Caco-2 (cell line): Measurements from ENCODE around the gene FAAP100. TPM values are rescaled to one million over a fixed set of nuclear protein-coding genes. Genes with fewer than 3 reads are reported as not detected.

Experiments used
- BruUV-seq: library from RNA; stranded (reverse); fragments of 400-500 nt; replicated peaks from 2 replicates; lab custom pipeline; 2021; lab: Mats Ljungman, UMichigan
- CTCF ChIA-PET: fragments of 300-600 bp; sonication (Branson Sonifier 250); formaldehyde crosslinking; loops from one replicate; lab custom pipeline; 2022; ENCODE audit warnings: antibody characterized with exemption; lab: Charles Lee
- POLR2A ChIA-PET: fragments of 300-600 bp; sonication (Branson Sonifier 250); formaldehyde crosslinking; loops from one replicate; lab custom pipeline; 2022; ENCODE audit warnings: antibody characterized with exemption; lab: Charles Lee
- DNase-seq, 2 experiments: peaks; one replicate each; pipeline versions ENCODE4 v3.0.0 to v3.0.0-alpha.2; 2020 to 2022
- H3K27me3 ChIP-seq: replicated peaks from 2 replicates; pipeline ENCODE4 v1.6.0; 2011; ENCODE audit warnings: low read length; ENCODE audit not compliant: control insufficient read depth, insufficient read depth
- H3K36me3 ChIP-seq: 2 replicates; pipeline ENCODE4 v1.5.1; 2011; ENCODE audit warnings: low read length; ENCODE audit not compliant: control insufficient read depth, insufficient read depth
- H3K4me1 ChIP-seq: fragments of 250-450 bp; sonication (Bioruptor Pico); 2 replicates; pipeline ENCODE4 v1.5.1; 2020; ENCODE audit warnings: mild to moderate bottlenecking
- H3K4me3 ChIP-seq: 2 replicates; pipeline ENCODE4 v1.5.1; 2011; ENCODE audit warnings: low read depth, mild to moderate bottlenecking, control low read depth, low read length
- H3K9me3 ChIP-seq: fragments of 250-450 bp; sonication (Bioruptor Pico); 2 replicates; pipeline ENCODE4 v1.5.1; 2020; ENCODE audit warnings: mild to moderate bottlenecking, moderate library complexity
- H3K27ac Mint-ChIP-seq: one replicate; pipeline ENCODE4 v1.8.0; 2022; ENCODE audit warnings: mixed read lengths; ENCODE audit not compliant: unreplicated experiment
- H3K27me3 Mint-ChIP-seq: one replicate; pipeline ENCODE4 v1.8.0; 2022; ENCODE audit warnings: mixed read lengths; ENCODE audit not compliant: insufficient read depth, unreplicated experiment
- H3K36me3 Mint-ChIP-seq: one replicate; pipeline ENCODE4 v1.8.0; 2022; ENCODE audit warnings: mild to moderate bottlenecking, mixed read lengths; ENCODE audit not compliant: insufficient read depth, unreplicated experiment
- H3K4me1 Mint-ChIP-seq: one replicate; pipeline ENCODE4 v1.8.0; 2022; ENCODE audit warnings: low read depth, mixed read lengths; ENCODE audit not compliant: unreplicated experiment
- H3K4me3 Mint-ChIP-seq: one replicate; pipeline ENCODE4 v1.8.0; 2022; ENCODE audit warnings: mild to moderate bottlenecking, moderate library complexity, mixed read lengths; ENCODE audit not compliant: unreplicated experiment
- H3K9me3 Mint-ChIP-seq: one replicate; pipeline ENCODE4 v1.8.0; 2022; ENCODE audit warnings: mixed read lengths; ENCODE audit not compliant: unreplicated experiment
- CTCF ChIP-seq, 2 experiments: fragments of 200-600 bp in 1 of 2; IDR thresholded peaks; 1 replicate in 1 of 2; 2 replicates in 1 of 2; pipeline versions ENCODE4 v1.5.1 to v1.8.0; 2011 to 2022; ENCODE audit warnings: antibody characterized with exemption in 1 of 2, control low read depth in 1 of 2, inconsistent platforms in 1 of 2, low read depth in 1 of 2, low read length in 1 of 2, mild to moderate bottlenecking in 1 of 2, moderate library complexity in 1 of 2; ENCODE audit not compliant: insufficient read depth in 1 of 2, severe bottlenecking in 1 of 2, unreplicated experiment in 1 of 2
- intact Hi-C: fragments of 100-400 bp; cut with micrococcal nuclease; formaldehyde crosslinking; loops from one replicate; pipeline ENCODE4 v1.10.0; 2022; ENCODE audit not compliant: unreplicated experiment
- total RNA-seq: library from RNA; stranded (reverse); gene quantifications from 2 replicates; pipeline ENCODE4 v1.2.3, GENCODE V29; 2022

The FAAP100 gene
- total RNA-seq, 1 experiment from 2014 or later = 38.5 TPM

- intact Hi-C loops = no loop called here
- H3K27me3 ChIP-seq = no peaks in the 10 kb centered on the region
- no peaks in the 10 kb centered on the region for H3K9me3 Mint-ChIP-seq
- POLR2A ChIA-PET = interaction anchor here (0.6 kb wide), 4 partner anchors 24 to 1075 kb away, joined by 3 to 8 read pairs (median 4); no protein-coding TSS in a partner anchor
- peaks cover 19% of the 10 kb centered on the region for H3K4me1 ChIP-seq
- no peak for DNase-seq
- H3K4me1 Mint-ChIP-seq = peaks cover 6% of the 10 kb centered on the region
- H3K9me3 ChIP-seq = no peaks in the 10 kb centered on the region
- H3K36me3 ChIP-seq = no peaks in the 10 kb centered on the region
- H3K4me3 Mint-ChIP-seq = peak overlapping the region; percentile 44
- H3K36me3 Mint-ChIP-seq = peaks cover 38% of the 10 kb centered on the region
- BruUV-seq = no TSS peak
- CTCF ChIA-PET = no interaction called here
- H3K4me3 ChIP-seq = 0 out of 2 replicates have a peak overlapping the region, but pooled peaks have one; percentile 5
- TF ChIP-seq CTCF (IDR thresholded peaks at IDR 0.05; ENCODE audit: insufficient read depth in 1 of 2, low read depth in 1 of 2, low read length in 1 of 2, severe bottlenecking in 1 of 2, unreplicated experiment in 1 of 2) = no peak
- no peak overlapping the region for H3K27ac Mint-ChIP-seq
- H3K27me3 Mint-ChIP-seq = no peaks in the 10 kb centered on the region
Measured at GRCh38 chr17:81528651-81529436, 23.3 kb downstream of the FAAP100 start.

- POLR2A ChIA-PET = interaction anchor here (0.6 kb wide), 2 partner anchors 24 to 39 kb away, joined by 6 to 8 read pairs; no protein-coding TSS in a partner anchor
- no peak for DNase-seq
- no peaks in the 10 kb centered on the region for H3K9me3 Mint-ChIP-seq
- no peak overlapping the region for H3K4me3 ChIP-seq
- H3K27ac Mint-ChIP-seq = no peak overlapping the region
- H3K27me3 ChIP-seq = no peaks in the 10 kb centered on the region
- CTCF ChIA-PET = no interaction called here
- no peaks in the 10 kb centered on the region for H3K9me3 ChIP-seq
- no peaks in the 10 kb centered on the region for H3K36me3 ChIP-seq
- TF ChIP-seq CTCF (IDR thresholded peaks at IDR 0.05; ENCODE audit: insufficient read depth in 1 of 2, low read depth in 1 of 2, low read length in 1 of 2, severe bottlenecking in 1 of 2, unreplicated experiment in 1 of 2) = no peak
- H3K36me3 Mint-ChIP-seq = peaks cover 35% of the 10 kb centered on the region
- BruUV-seq = no TSS peak
- peaks cover 14% of the 10 kb centered on the region for H3K4me1 ChIP-seq
- H3K4me1 Mint-ChIP-seq = peaks cover under 1% of the 10 kb centered on the region
- intact Hi-C loops = no loop called here
- no peak overlapping the region for H3K4me3 Mint-ChIP-seq
- no peaks in the 10 kb centered on the region for H3K27me3 Mint-ChIP-seq
Measured at GRCh38 chr17:81528384-81528650, 23.8 kb downstream of the FAAP100 start.

GRCh38 chr17:81527591-81528383, 24.4 kb downstream of the FAAP100 start, which contains the start of gene FSCN2:
Gene FSCN2 (plus strand): TSS chr17:81528377. CDS start chr17:81528532, 155 bp downstream.
- no peaks in the 10 kb centered on the region for H3K9me3 ChIP-seq
- Mint-ChIP-seq H3K9me3 (no peaks in the 10 kb centered on the region), H3K4me1 (no peaks in the 10 kb centered on the region), H3K4me3 (peak within 1 kb of the TSS; percentile 44), H3K36me3 (peaks cover 35% of the 10 kb centered on the region), H3K27ac (no peak within 1 kb of the TSS), H3K27me3 (no peaks in the 10 kb centered on the region)
- DNase-seq = no peak
- intact Hi-C loops = no loop called here
- POLR2A ChIA-PET = interaction anchor here (0.6 kb wide), 2 partner anchors 25 to 40 kb away, joined by 6 to 8 read pairs; no protein-coding TSS in a partner anchor
- TF ChIP-seq CTCF (IDR thresholded peaks at IDR 0.05; ENCODE audit: insufficient read depth in 1 of 2, low read depth in 1 of 2, low read length in 1 of 2, severe bottlenecking in 1 of 2, unreplicated experiment in 1 of 2) = no peak
- no peaks in the 10 kb centered on the region for H3K36me3 ChIP-seq
- H3K4me1 ChIP-seq = peaks cover 11% of the 10 kb centered on the region
- CTCF ChIA-PET = interaction anchor here (0.6 kb wide), 1 partner anchor 128 kb away, joined by 3 read pairs; no protein-coding TSS in a partner anchor
- H3K27me3 ChIP-seq = no peaks in the 10 kb centered on the region
- no TSS peak for BruUV-seq
- H3K4me3 ChIP-seq = 0 out of 2 replicates have a peak within 1 kb of the TSS, but pooled peaks have one; percentile 5
